GM18519 (cell line): ENCODE results near the gene CDH26.

Experiments used
- ATAC-seq: cut with Tn5 transposase; IDR thresholded peaks from one replicate; pipeline ENCODE4 v1.9.1; 2021; ENCODE audit warnings: mild to moderate bottlenecking, moderate library complexity; ENCODE audit not compliant: unreplicated experiment, low FRiP score

CDH26 gene

GRCh38 chr20:60057866-60058807 lies 99.9 kb downstream of the CDH26 start:
- no peak for ATAC-seq

- ATAC-seq = no peak
Measured at GRCh38 chr20:60058879-60059278, 100.7 kb downstream of the CDH26 start.

- no peak for ATAC-seq
Measured at GRCh38 chr20:60060006-60060557, 101.9 kb downstream of the CDH26 start.

- ATAC-seq = no peak
Measured at GRCh38 chr20:60060593-60060992, 102.4 kb downstream of the CDH26 start.

GRCh38 chr20:60062431-60063047 lies 104.3 kb downstream of the CDH26 start:
- no peak for ATAC-seq

- ATAC-seq = no peak
Measured at GRCh38 chr20:60063048-60063451, 104.8 kb downstream of the CDH26 start.

GRCh38 chr20:60063739-60064380 lies 105.6 kb downstream of the CDH26 start:
- no peak for ATAC-seq
